CMK (cell line): ENCODE results near the gene PRRG4.
"Not testable (repeated sequence)": the region's sequence is repeated elsewhere in the genome, so short reads cannot be mapped to it uniquely, and the experiment has no call there.

Experiments
- DNase-seq: peaks from one replicate; pipeline ENCODE4 v3.0.0-alpha.2; 2010; ENCODE audit warnings: low read depth

PRRG4 gene

GRCh38 chr11:32829680-32830412 lies at the start of gene PRRG4:
TSS of gene PRRG4 (plus strand) at chr11:32829927. CDS start at chr11:32830530, 603 bp downstream.
- no peak for DNase-seq

GRCh38 chr11:32780839-32781238 lies 48.9 kb upstream of the PRRG4 start:
- not testable (repeated sequence) for DNase-seq

- DNase-seq = no peak
These were observed 48.0 kb upstream of the PRRG4 start for GRCh38 chr11:32781721-32782120.

GRCh38 chr11:32785262-32785661 lies 44.5 kb upstream of the PRRG4 start:
- no peak for DNase-seq

GRCh38 chr11:32786811-32787210 lies 42.9 kb upstream of the PRRG4 start:
- no peak for DNase-seq

- DNase-seq = no peak
These were observed 38.8 kb upstream of the PRRG4 start for GRCh38 chr11:32790916-32791315.

GRCh38 chr11:32792111-32792947 lies 37.4 kb upstream of the PRRG4 start:
- no peak for DNase-seq

GRCh38 chr11:32792948-32793475 lies 36.7 kb upstream of the PRRG4 start:
- no peak for DNase-seq

- no peak for DNase-seq
These were observed 35.3 kb upstream of the PRRG4 start, which contains the start of gene CCDC73 for GRCh38 chr11:32794439-32794838. TSS of gene CCDC73 (minus strand) at chr11:32794662. CDS start at chr11:32760243, 34,419 bp downstream.

GRCh38 chr11:32796425-32796824 lies 33.3 kb upstream of the PRRG4 start:
- no peak for DNase-seq

- peak; percentile 7 for DNase-seq
These were observed 20.4 kb upstream of the PRRG4 start for GRCh38 chr11:32809313-32809712.

GRCh38 chr11:32817181-32817851 lies 12.4 kb upstream of the PRRG4 start:
- DNase-seq = no peak

GRCh38 chr11:32817852-32818183 lies 11.9 kb upstream of the PRRG4 start:
- no peak for DNase-seq

GRCh38 chr11:32819187-32819586 lies 10.5 kb upstream of the PRRG4 start:
- DNase-seq = no peak

- no peak for DNase-seq
These were observed 9.2 kb upstream of the PRRG4 start for GRCh38 chr11:32820497-32820896.

GRCh38 chr11:32821517-32821916 lies 8.2 kb upstream of the PRRG4 start:
- no peak for DNase-seq

GRCh38 chr11:32821917-32822560 lies 7.7 kb upstream of the PRRG4 start:
- DNase-seq = no peak

GRCh38 chr11:32823617-32824016 lies 6.1 kb upstream of the PRRG4 start:
- not testable (repeated sequence) for DNase-seq

- no peak for DNase-seq
These were observed 3.6 kb upstream of the PRRG4 start for GRCh38 chr11:32826113-32826512.

GRCh38 chr11:32827276-32827675 lies 2.5 kb upstream of the PRRG4 start:
- DNase-seq = no peak

- DNase-seq = no peak
These were observed 509 bp upstream of the PRRG4 start for GRCh38 chr11:32829157-32829679.

GRCh38 chr11:32830413-32830738 lies 649 bp downstream of the PRRG4 start:
- DNase-seq = no peak
